Tibial artery (tissue), 4 donors: ENCODE measurements around the gene DNPEP.
A peak's percentile ranks its signal among the peaks of the same experiment; 100 is the strongest.

ENCODE experiments used
- DNase-seq, 2 donors: peaks; one replicate each; pipeline ENCODE4 v3.0.0-alpha.2; 2019
- H3K27ac ChIP-seq, 2 donors: fragments of 200-600 bp; sonication (generic) in 1 of 2; 1 replicate in 1 of 2; 2 replicates in 1 of 2; pipeline ENCODE4 v1.5.1; 2018 to 2019; ENCODE audit warnings: mild to moderate bottlenecking in 1 of 2
- H3K27me3 ChIP-seq, 2 donors: fragments of 200-600 bp; sonication (generic) in 1 of 2; one replicate each; pipeline versions ENCODE4 v1.5.1 to v1.6.0; 2016 to 2019
- H3K36me3 ChIP-seq, 3 donors: fragments of 200-600 bp; sonication (generic) in 2 of 3; one replicate each; pipeline ENCODE4 v1.5.1; 2016 to 2019; ENCODE audit warnings: mild to moderate bottlenecking in 2 of 3
- H3K4me1 ChIP-seq, 4 donors: fragments of 200-600 bp; sonication (generic) in 2 of 4; 1 replicate in 3 of 4; 2 replicates in 1 of 4; pipeline ENCODE4 v1.5.1; 2016 to 2019
- H3K4me3 ChIP-seq, 2 donors: fragments of 200-600 bp; sonication (generic) in 1 of 2; 1 replicate in 1 of 2; 2 replicates in 1 of 2; pipeline ENCODE4 v1.5.1; 2018 to 2019; ENCODE audit warnings: mild to moderate bottlenecking in 2 of 2
- H3K9me3 ChIP-seq, 3 donors: fragments of 200-600 bp; sonication (generic) in 1 of 3; one replicate each; pipeline ENCODE4 v1.5.1; 2016 to 2019
- intact Hi-C: fragments of 100-400 bp; cut with DNase I; formaldehyde crosslinking; loops from one replicate; pipeline ENCODE4 v1.15.0; 2023; ENCODE audit warnings: low total_unique reads
- TF ChIP-seq, protein P1 (sequence below), 2 experiments: fragments of 200-600 bp in 1 of 2; fragments of 450-650 bp in 1 of 2; IDR thresholded peaks; one replicate each; pipeline ENCODE4 v1.5.1; 2017 to 2019; ENCODE audit warnings: antibody characterized with exemption in 2 of 2, mild to moderate bottlenecking in 1 of 2, moderate library complexity in 1 of 2

The DNPEP gene

DNA sequence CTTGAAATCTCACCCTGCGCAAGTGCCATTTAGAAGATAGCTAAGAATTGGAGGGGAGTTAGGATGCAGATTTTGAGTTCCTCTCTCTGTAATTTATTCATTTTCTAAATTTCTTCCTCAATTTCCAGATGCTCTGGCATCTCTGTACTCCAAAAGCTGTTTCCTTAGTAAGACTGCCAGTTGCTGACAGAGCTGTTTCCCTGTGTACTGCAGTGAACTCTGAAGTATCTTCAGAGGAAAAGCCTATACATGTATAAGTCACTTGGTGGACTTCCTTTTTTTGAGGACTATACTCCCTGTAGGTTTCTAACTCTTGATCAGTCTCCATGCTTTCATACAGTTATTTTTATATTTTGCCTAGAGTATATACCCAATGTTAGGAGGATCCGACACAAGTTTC, 53.6 kb downstream of the DNPEP start:
- H3K27ac ChIP-seq: no peak overlapping the region
- TF ChIP-seq, protein P1, sequence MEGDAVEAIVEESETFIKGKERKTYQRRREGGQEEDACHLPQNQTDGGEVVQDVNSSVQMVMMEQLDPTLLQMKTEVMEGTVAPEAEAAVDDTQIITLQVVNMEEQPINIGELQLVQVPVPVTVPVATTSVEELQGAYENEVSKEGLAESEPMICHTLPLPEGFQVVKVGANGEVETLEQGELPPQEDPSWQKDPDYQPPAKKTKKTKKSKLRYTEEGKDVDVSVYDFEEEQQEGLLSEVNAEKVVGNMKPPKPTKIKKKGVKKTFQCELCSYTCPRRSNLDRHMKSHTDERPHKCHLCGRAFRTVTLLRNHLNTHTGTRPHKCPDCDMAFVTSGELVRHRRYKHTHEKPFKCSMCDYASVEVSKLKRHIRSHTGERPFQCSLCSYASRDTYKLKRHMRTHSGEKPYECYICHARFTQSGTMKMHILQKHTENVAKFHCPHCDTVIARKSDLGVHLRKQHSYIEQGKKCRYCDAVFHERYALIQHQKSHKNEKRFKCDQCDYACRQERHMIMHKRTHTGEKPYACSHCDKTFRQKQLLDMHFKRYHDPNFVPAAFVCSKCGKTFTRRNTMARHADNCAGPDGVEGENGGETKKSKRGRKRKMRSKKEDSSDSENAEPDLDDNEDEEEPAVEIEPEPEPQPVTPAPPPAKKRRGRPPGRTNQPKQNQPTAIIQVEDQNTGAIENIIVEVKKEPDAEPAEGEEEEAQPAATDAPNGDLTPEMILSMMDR (IDR thresholded peaks at IDR 0.05): no peak
- intact Hi-C loops: no loop called here
- H3K9me3 ChIP-seq: peaks cover 0 to 12% (median 0%) of the 10 kb centered on the region in 3 donors
- H3K4me1 ChIP-seq: no peaks in the 10 kb centered on the region
- H3K4me3 ChIP-seq: no peak overlapping the region
- DNase-seq: no peak
- H3K36me3 ChIP-seq: no peaks in the 10 kb centered on the region
- peaks cover 0 to 70% of the 10 kb centered on the region in 2 donors for H3K27me3 ChIP-seq

DNA sequence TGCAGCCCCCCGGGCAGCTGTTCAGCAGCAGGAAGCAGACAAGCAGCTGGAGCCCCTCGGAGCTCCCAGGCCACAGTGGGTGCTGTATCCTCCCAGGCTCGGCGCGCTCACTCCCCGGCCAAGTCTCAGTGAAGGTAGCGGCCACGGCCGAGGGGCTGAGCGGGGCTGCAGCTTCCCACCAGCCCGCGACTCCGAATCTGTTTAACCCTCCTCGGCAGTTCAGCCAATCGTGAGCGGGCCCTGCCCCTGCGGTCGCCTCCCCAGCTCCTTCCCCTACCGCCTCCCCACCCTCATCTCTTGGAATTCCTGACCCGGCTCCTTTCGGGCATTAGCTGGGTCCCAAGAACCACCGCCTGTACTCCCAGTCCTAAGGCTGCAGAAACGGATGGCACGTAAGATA, 55.2 kb downstream of the DNPEP start, which contains the start of gene RESP18:
TSS of gene RESP18 (minus strand) at position 203 of the 400 bp plus-strand sequence.
- Histone ChIP-seq H3K27ac (no peak within 1 kb of the TSS), H3K9me3 (peaks cover 0 to 12% (median 0%) of the 10 kb centered on the region in 3 donors), H3K4me3 (no peak within 1 kb of the TSS), H3K27me3 (peaks cover 0 to 70% of the 10 kb centered on the region in 2 donors), H3K4me1 (no peaks in the 10 kb centered on the region), H3K36me3 (no peaks in the 10 kb centered on the region)
- peak in 1 of 2 donors; percentile 45 for DNase-seq
- intact Hi-C loops: no loop called here
- TF ChIP-seq, protein P1 (IDR thresholded peaks at IDR 0.05): no peak

DNA sequence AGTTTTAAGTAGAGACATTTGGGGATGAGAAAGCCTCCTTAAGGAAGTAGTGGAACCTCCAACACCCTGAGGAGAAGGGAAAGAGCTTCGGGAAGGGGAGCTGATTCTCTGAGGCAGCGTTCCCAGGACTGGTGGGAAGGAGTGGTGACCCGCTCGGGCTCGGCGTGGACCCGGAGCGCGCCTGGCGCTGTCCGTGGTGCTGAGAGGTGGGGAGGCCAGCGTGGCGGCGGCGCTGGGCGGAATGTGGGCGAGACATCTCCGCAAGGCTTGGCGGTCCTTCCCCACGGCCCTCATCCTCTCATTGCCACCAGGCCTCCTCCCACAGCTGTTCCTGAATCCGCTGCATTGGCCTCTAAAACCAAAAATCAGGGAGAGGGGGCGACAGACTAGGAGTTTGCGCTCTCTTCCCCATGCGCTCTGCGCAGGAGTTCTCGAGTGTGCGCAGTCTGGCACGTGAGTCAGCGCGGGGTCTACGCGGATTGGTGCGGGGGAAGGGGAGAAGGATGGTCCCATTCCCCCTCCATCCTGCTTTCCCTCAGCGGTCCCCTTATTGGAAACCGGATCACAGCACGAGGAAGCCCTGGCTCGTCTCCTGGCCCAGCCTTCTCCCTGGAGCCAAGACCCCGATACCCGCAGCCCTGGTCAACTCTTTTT, 56.0 kb downstream of the DNPEP start:
- H3K36me3 ChIP-seq: no peaks in the 10 kb centered on the region
- peaks cover 0 to 71% of the 10 kb centered on the region in 2 donors for H3K27me3 ChIP-seq
- TF ChIP-seq, protein P1 (IDR thresholded peaks at IDR 0.05): no peak
- peak in 1 of 2 donors; percentile 53 for DNase-seq
- no peaks in the 10 kb centered on the region for H3K4me1 ChIP-seq
- no peak overlapping the region for H3K27ac ChIP-seq
- no peak overlapping the region for H3K4me3 ChIP-seq
- peaks cover 0 to 8% (median 0%) of the 10 kb centered on the region in 3 donors for H3K9me3 ChIP-seq
- intact Hi-C loops: no loop called here

DNA sequence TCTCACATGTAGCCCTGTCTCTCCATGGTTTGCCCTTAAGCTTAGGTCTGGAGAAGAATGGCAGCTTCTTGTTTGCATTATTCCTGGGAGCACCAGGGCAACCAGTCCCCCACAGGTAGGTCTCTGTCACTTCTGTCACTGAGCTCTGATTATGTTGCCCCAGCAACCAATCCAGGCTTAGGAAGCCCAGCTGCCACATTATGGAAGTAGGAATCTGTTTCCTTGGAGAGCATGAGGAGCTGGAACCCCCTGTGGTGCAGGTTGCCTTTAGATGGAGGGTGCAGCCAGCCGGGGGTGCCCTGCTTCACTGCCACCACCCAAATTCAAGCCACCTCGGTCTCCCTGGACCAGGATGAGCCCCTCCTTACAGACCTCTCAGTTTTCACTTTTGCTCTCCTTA, 60.0 kb downstream of the DNPEP start:
- DNase-seq: no peak
- Histone ChIP-seq H3K36me3 (no peaks in the 10 kb centered on the region), H3K27me3 (peaks cover 0 to 55% of the 10 kb centered on the region in 2 donors), H3K9me3 (no peaks in the 10 kb centered on the region), H3K27ac (no peak overlapping the region), H3K4me1 (no peaks in the 10 kb centered on the region), H3K4me3 (no peak overlapping the region)
- intact Hi-C loops: no loop called here
- TF ChIP-seq, protein P1 (IDR thresholded peaks at IDR 0.05): no peak

DNA sequence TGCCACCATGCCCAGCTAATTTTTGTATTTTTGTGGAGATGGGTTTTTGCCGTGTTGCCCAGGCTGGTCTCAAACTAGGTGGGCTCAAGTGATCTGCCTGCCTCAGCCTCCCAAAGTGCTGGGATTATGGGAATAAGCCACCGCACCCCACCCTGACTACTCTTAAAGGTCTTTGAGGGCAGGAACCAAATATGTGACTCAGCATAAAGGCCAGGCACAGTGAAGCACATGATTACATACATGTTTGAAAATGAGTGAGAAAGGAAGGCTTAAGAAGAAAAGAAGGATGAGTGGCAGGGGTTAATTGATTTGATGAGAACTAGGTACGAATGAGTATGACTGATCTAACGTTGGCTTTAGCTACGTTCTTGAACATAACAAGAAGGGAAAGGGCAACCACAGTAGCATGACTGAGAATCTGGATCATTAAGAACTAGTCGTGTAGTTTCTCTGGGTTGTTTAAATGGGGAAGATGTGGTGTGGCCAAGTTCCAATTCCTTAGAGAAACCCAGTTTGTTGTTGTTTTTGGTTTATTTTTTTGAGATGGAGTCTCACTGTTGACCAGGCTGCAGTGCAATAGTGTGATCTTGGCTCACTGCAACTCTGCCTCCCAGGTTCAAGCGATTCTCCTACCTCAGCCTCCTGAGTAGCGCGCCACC, 61.9 kb downstream of the DNPEP start:
- Histone ChIP-seq H3K27ac (no peak overlapping the region), H3K4me1 (no peaks in the 10 kb centered on the region), H3K4me3 (no peak overlapping the region), H3K27me3 (peaks cover 0 to 50% of the 10 kb centered on the region in 2 donors), H3K36me3 (no peaks in the 10 kb centered on the region), H3K9me3 (no peaks in the 10 kb centered on the region)
- intact Hi-C loops: no loop called here
- no peak for DNase-seq
- TF ChIP-seq, protein P1 (IDR thresholded peaks at IDR 0.05): no peak
